Ascending aorta (tissue), 2 donors: ENCODE results near the gene PLOD2. TPM values are rescaled to one million over a fixed set of nuclear protein-coding genes. Genes with fewer than 3 reads are reported as not detected.

Experiments used
- DNase-seq, 2 donors: peaks; one replicate each; pipeline ENCODE4 v3.0.0-alpha.2; 2019; ENCODE audit warnings: low spot score in 2 of 2
- H3K27ac ChIP-seq, 2 donors: fragments of 200-600 bp; sonication (generic); one replicate each; pipeline ENCODE4 v1.5.1; 2016 to 2017; ENCODE audit warnings: mild to moderate bottlenecking in 1 of 2
- H3K27me3 ChIP-seq: fragments of 200-600 bp; sonication (generic); one replicate; pipeline ENCODE4 v1.5.1; 2017
- H3K36me3 ChIP-seq, 2 donors: fragments of 200-600 bp; sonication (generic); one replicate each; pipeline ENCODE4 v1.5.1; 2016
- H3K4me1 ChIP-seq, 2 donors: fragments of 200-600 bp; sonication (generic); one replicate each; pipeline ENCODE4 v1.5.1; 2016 to 2017; ENCODE audit warnings: mild to moderate bottlenecking in 1 of 2
- H3K4me3 ChIP-seq, 2 donors: fragments of 200-600 bp; sonication (generic); one replicate each; pipeline ENCODE4 v1.5.1; 2016 to 2017; ENCODE audit warnings: mild to moderate bottlenecking in 1 of 2
- H3K9me3 ChIP-seq, 2 donors: fragments of 200-600 bp; sonication (generic); one replicate each; pipeline ENCODE4 v1.5.1; 2016
- intact Hi-C: fragments of 100-400 bp; cut with DNase I; formaldehyde crosslinking; loops from one replicate; pipeline ENCODE4 v1.15.1; 2023
- total RNA-seq: library from RNA; depleted of rRNA; stranded (reverse); fragments of >200 nt; gene quantifications from one replicate; pipeline ENCODE4 v1.1.0, GENCODE V29; 2016
- TF ChIP-seq, protein P1 (sequence below), 3 experiments: fragments of 200-600 bp in 2 of 3; fragments of 450-650 bp in 1 of 3; sonication (generic) in 2 of 3; IDR thresholded peaks; one replicate each; pipeline ENCODE4 v1.5.1; 2016 to 2019; ENCODE audit warnings: antibody characterized with exemption in 3 of 3, mild to moderate bottlenecking in 1 of 3, moderate library complexity in 1 of 3

PLOD2 gene
- total RNA-seq, 1 donor from 2014 or later, result 41.3 TPM

DNA sequence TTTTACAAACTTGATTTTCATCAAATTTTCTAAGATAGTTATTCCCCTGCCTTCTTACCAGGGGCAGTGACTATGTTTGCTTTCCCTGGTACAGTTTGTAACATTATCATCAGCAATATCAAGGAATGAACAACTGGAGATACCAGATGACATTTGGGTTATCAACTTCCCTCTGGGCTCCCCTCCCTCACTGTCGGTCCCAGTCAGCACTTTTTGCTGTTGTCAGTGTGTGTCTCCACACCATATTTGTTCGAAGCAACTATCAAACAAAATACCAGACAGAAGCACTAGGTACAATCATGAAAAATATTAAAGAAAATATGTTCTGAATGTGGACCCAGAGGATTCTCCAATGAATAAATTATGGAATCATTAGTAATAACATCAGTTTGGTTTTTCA lies 75.3 kb downstream of the PLOD2 start:
- no peak for DNase-seq
- Histone ChIP-seq H3K36me3 (peaks cover 0 to 20% of the 10 kb centered on the region in 2 donors), H3K9me3 (no peaks in the 10 kb centered on the region), H3K4me3 (no peak overlapping the region), H3K4me1 (peaks cover 0 to 2% of the 10 kb centered on the region in 2 donors), H3K27ac (no peak overlapping the region), H3K27me3 (no peaks in the 10 kb centered on the region)
- intact Hi-C loops, result no loop called here
- TF ChIP-seq, protein P1, sequence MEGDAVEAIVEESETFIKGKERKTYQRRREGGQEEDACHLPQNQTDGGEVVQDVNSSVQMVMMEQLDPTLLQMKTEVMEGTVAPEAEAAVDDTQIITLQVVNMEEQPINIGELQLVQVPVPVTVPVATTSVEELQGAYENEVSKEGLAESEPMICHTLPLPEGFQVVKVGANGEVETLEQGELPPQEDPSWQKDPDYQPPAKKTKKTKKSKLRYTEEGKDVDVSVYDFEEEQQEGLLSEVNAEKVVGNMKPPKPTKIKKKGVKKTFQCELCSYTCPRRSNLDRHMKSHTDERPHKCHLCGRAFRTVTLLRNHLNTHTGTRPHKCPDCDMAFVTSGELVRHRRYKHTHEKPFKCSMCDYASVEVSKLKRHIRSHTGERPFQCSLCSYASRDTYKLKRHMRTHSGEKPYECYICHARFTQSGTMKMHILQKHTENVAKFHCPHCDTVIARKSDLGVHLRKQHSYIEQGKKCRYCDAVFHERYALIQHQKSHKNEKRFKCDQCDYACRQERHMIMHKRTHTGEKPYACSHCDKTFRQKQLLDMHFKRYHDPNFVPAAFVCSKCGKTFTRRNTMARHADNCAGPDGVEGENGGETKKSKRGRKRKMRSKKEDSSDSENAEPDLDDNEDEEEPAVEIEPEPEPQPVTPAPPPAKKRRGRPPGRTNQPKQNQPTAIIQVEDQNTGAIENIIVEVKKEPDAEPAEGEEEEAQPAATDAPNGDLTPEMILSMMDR (IDR thresholded peaks at IDR 0.05), result no peak

DNA sequence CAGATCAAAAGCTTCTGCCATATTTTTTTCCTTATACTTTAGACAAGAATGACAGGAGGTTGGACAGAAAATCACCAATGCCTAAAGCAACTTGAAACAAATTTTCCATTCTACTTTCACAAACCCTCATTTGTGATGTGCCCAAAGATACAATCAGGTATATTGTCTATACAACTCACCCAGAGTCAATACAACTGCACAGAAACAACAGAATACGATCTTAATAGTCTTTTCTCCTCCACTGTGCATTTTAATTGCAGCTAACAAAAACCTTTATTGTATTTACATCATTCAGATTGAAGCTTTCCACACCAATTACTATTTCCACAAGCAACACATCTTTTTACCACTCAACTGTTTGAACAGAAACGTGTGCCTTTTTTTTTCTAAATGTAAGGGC lies 80.4 kb downstream of the PLOD2 start:
- no peaks in the 10 kb centered on the region for H3K27me3 ChIP-seq
- intact Hi-C loops, result no loop called here
- H3K36me3 ChIP-seq, result peaks cover 5 to 26% of the 10 kb centered on the region in 2 donors
- DNase-seq, result no peak
- H3K4me3 ChIP-seq, result no peak overlapping the region
- TF ChIP-seq, protein P1 (IDR thresholded peaks at IDR 0.05), result no peak
- no peak overlapping the region for H3K27ac ChIP-seq
- H3K4me1 ChIP-seq, result peaks cover 0 to 6% of the 10 kb centered on the region in 2 donors
- no peaks in the 10 kb centered on the region for H3K9me3 ChIP-seq

DNA sequence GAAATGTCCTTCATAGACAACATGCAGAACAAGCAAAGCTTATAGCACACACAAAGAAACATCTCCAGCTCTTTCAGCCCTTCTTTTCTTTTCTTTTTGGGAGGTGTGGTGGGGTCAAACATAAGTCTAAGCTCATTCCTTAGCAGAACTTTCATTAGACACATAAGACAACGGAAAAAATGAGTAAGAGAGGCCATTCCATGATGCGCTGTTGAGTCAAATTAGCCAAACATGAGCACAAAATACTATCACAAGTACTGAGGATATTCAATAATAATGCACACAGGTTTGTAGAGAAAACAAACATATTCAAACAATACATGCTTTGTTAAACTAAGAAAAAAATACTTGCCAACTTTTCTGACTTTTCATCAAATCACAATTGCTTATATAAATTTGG lies 83.0 kb downstream of the PLOD2 start:
- no peak for DNase-seq
- H3K27me3 ChIP-seq, result no peaks in the 10 kb centered on the region
- H3K4me1 ChIP-seq, result peaks cover 0 to 6% of the 10 kb centered on the region in 2 donors
- H3K27ac ChIP-seq, result peak overlapping the region in 1 of 2 donors; percentile 34
- no peak overlapping the region for H3K4me3 ChIP-seq
- TF ChIP-seq, protein P1 (IDR thresholded peaks at IDR 0.05), result no peak
- peaks cover 5 to 20% of the 10 kb centered on the region in 2 donors for H3K36me3 ChIP-seq
- H3K9me3 ChIP-seq, result no peaks in the 10 kb centered on the region
- intact Hi-C loops, result no loop called here

DNA sequence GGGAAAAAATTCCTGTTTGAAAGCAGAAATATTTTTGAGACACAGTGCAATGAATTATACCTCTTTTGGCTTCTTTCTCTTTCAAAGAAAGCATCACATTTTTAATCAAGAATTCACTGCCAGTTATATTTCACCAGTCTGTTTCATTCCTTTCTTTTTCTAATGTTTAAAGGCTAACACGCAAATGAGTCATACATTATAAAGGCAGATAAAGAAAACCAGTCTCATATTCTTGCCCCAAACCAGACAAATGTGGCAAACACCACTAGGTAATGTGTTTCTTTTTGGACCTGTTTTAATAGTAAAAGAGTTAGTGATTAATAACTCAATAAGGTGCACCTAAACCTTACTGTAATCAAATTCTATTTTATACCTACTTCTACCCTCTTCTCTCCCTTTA lies 83.8 kb downstream of the PLOD2 start:
- Histone ChIP-seq H3K4me3 (no peak overlapping the region), H3K36me3 (peaks cover 8 to 20% of the 10 kb centered on the region in 2 donors), H3K27me3 (no peaks in the 10 kb centered on the region), H3K27ac (peak overlapping the region; percentile 25 to 34), H3K9me3 (no peaks in the 10 kb centered on the region), H3K4me1 (peaks cover 0 to 10% of the 10 kb centered on the region in 2 donors)
- TF ChIP-seq, protein P1 (IDR thresholded peaks at IDR 0.05), result no peak
- intact Hi-C loops, result no loop called here
- no peak for DNase-seq

DNA sequence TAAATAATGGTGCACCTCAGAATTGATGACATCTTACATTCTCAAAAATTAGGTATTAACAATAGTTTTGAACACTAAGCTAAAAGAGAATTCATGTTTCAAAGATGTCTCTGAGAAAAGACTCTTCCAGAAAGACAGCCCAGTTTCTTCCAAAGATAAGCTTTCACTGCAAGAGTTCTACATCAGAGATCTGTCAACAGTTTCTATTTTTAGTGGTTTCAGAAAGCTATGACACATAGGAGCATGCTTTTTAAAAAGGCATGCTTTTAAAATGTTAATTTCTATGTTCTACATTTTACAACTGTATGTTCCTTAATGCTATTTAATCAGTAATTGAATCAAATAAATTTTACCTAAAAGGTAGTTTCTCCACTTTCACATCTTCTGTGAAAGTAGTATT lies 88.2 kb downstream of the PLOD2 start:
- DNase-seq, result no peak
- Histone ChIP-seq H3K4me1 (peaks cover 0 to 8% of the 10 kb centered on the region in 2 donors), H3K4me3 (no peak overlapping the region), H3K36me3 (peaks cover 19 to 23% of the 10 kb centered on the region in 2 donors), H3K27me3 (no peaks in the 10 kb centered on the region), H3K9me3 (no peaks in the 10 kb centered on the region), H3K27ac (peak overlapping the region in 1 of 2 donors; percentile 16)
- intact Hi-C loops, result loop anchor here (5.0 kb wide), 1 partner anchor 69 kb away; no protein-coding TSS in a partner anchor
- TF ChIP-seq, protein P1 (IDR thresholded peaks at IDR 0.05), result no peak

DNA sequence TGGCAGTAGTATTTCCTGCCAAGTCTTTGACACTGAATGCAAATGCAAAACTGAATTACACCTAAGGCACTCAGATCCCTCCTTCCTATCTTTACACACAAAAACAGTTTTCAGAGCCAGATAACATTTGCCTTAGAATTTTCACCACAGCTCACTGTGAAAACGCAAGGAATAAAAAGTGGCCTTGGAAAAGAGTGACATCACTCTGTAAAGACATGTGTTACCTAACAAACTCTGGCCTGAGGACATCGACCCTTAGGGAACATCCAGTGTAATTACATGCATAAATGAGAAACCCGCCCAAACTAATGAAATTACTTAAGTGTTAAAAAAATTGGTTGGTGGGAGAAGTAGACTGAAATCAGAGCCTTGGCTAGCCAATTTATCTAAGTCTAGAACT lies 88.9 kb downstream of the PLOD2 start:
- H3K27ac ChIP-seq, result peak overlapping the region in 1 of 2 donors; percentile 7
- H3K4me1 ChIP-seq, result peaks cover 0 to 4% of the 10 kb centered on the region in 2 donors
- H3K4me3 ChIP-seq, result no peak overlapping the region
- DNase-seq, result no peak
- H3K36me3 ChIP-seq, result peaks cover 20 to 23% of the 10 kb centered on the region in 2 donors
- no peaks in the 10 kb centered on the region for H3K9me3 ChIP-seq
- intact Hi-C loops, result loop anchor here (5.0 kb wide), 1 partner anchor 70 kb away; no protein-coding TSS in a partner anchor
- H3K27me3 ChIP-seq, result no peaks in the 10 kb centered on the region
- TF ChIP-seq, protein P1 (IDR thresholded peaks at IDR 0.05), result no peak
